SK-N-SH (cell line): ENCODE measurements around the gene OCSTAMP. TPM values are rescaled to one million over a fixed set of nuclear protein-coding genes. Genes with fewer than 3 reads are reported as not detected.
A peak's percentile ranks its signal among the peaks of the same experiment; 100 is the strongest.

Experiments used
- CTCF ChIA-PET: fragments of 300-600, 350-600 bp; formaldehyde crosslinking; extraction: SDS; loops from one replicate; lab custom pipeline; 2021; lab: Yijun Ruan, JAX
- POLR2A ChIA-PET: fragments of 350-600 bp; sonication (Branson Sonifier 250); formaldehyde crosslinking; extraction: SDS; loops from one replicate; lab custom pipeline; 2020; ENCODE audit warnings: antibody characterized with exemption, inconsistent platforms; lab: Yijun Ruan, JAX
- DNase-seq: peaks from one replicate; pipeline ENCODE4 v3.0.0; 2012
- H2AFZ ChIP-seq: fragments of 200-600 bp; sonication (generic); 2 replicates; pipeline ENCODE4 v1.8.1; 2016; ENCODE audit warnings: antibody characterized with exemption, mild to moderate bottlenecking, low read depth
- H3F3A ChIP-seq: fragments of 200-600 bp; sonication (generic); replicated peaks from 2 replicates; pipeline ENCODE3; 2016; ENCODE audit warnings: antibody characterized with exemption, mild to moderate bottlenecking; ENCODE audit not compliant: insufficient read depth
- H3K27ac ChIP-seq, 2 experiments: fragments of 200-500 bp in 1 of 2; fragments of 200-600 bp in 1 of 2; sonication (Bioruptor generic) in 1 of 2; sonication (generic), shearing (Covaris generic) in 1 of 2; 2 replicates each; pipeline versions ENCODE4 v1.5.1 to v1.6.1; 2014 to 2016; ENCODE audit warnings: low read depth in 2 of 2, inconsistent platforms in 1 of 2, low read length in 1 of 2, mild to moderate bottlenecking in 1 of 2, mixed read lengths in 1 of 2
- H3K27me3 ChIP-seq: fragments of 200-600 bp; sonication (generic), shearing (Covaris generic); 2 replicates; pipeline ENCODE4 v1.6.1; 2016; ENCODE audit warnings: mixed run types; ENCODE audit not compliant: insufficient read depth
- H3K36me3 ChIP-seq, 2 experiments: fragments of 200-500 bp in 1 of 2; fragments of 200-600 bp in 1 of 2; sonication (Bioruptor generic) in 1 of 2; sonication (generic) in 1 of 2; replicated peaks in 1 of 2; 2 replicates each; pipeline versions ENCODE3 to v1.5.1; 2014 to 2016; ENCODE audit warnings: low read length in 1 of 2, mild to moderate bottlenecking in 1 of 2; ENCODE audit not compliant: insufficient read depth in 2 of 2, control insufficient read depth in 1 of 2
- H3K4me1 ChIP-seq, 2 experiments: fragments of 200-500 bp in 1 of 2; fragments of 200-600 bp in 1 of 2; sonication (Bioruptor generic) in 1 of 2; sonication (generic), shearing (Covaris generic) in 1 of 2; 2 replicates each; pipeline versions ENCODE4 v1.5.1 to v1.6.1; 2014 to 2016; ENCODE audit warnings: low read depth in 1 of 2, low read length in 1 of 2, mixed run types in 1 of 2; ENCODE audit not compliant: insufficient read depth in 2 of 2, control insufficient read depth in 1 of 2
- H3K4me2 ChIP-seq: fragments of 200-600 bp; sonication (generic), shearing (Covaris generic); 2 replicates; pipeline ENCODE4 v1.6.1; 2017; ENCODE audit warnings: mixed run types
- H3K4me3 ChIP-seq, 2 experiments: fragments of 200-500 bp in 1 of 2; fragments of 200-600 bp in 1 of 2; sonication (Bioruptor generic) in 1 of 2; sonication (generic), shearing (Covaris generic) in 1 of 2; 2 replicates each; pipeline versions ENCODE4 v1.5.1 to v1.8.1; 2014 to 2016; ENCODE audit warnings: low read depth in 2 of 2, inconsistent platforms in 1 of 2, low read length in 1 of 2, mild to moderate bottlenecking in 1 of 2, mixed read lengths in 1 of 2, moderate library complexity in 1 of 2
- H3K79me2 ChIP-seq: fragments of 200-600 bp; sonication (generic); 2 replicates; pipeline ENCODE4 v1.8.1; 2017; ENCODE audit warnings: mild to moderate bottlenecking; ENCODE audit not compliant: insufficient read depth
- H3K9ac ChIP-seq: fragments of 200-600 bp; sonication (generic); 2 replicates; pipeline ENCODE4 v1.6.1; 2017; ENCODE audit warnings: mixed run types
- H3K9me2 ChIP-seq: fragments of 200-600 bp; sonication (generic); 2 replicates; pipeline ENCODE4 v1.6.1; 2017; ENCODE audit warnings: mixed run types
- H3K9me3 ChIP-seq: fragments of 200-600 bp; sonication (generic); 2 replicates; pipeline ENCODE4 v1.6.1; 2017; ENCODE audit warnings: mixed run types, mild to moderate bottlenecking, moderate library complexity
- H4K20me1 ChIP-seq: fragments of 200-600 bp; sonication (generic); 2 replicates; pipeline ENCODE4 v1.6.1; 2017; ENCODE audit warnings: mild to moderate bottlenecking, mixed run types; ENCODE audit not compliant: insufficient read depth
- CHD2 ChIP-seq: fragments of 150-350 bp; IDR thresholded peaks from 2 replicates; pipeline ENCODE4 v1.6.1; 2018; ENCODE audit warnings: low read length; ENCODE audit not compliant: partially characterized antibody
- CTCF ChIP-seq: fragments of 200-600 bp; sonication (generic); IDR thresholded peaks from 2 replicates; pipeline ENCODE4 v1.6.1; 2017; ENCODE audit warnings: antibody characterized with exemption, mild to moderate bottlenecking, moderate library complexity
- EP300 ChIP-seq, 2 experiments: IDR thresholded peaks; 2 replicates each; pipeline versions ENCODE4 v1.4.0 to v1.6.1; 2012; ENCODE audit warnings: borderline replicate concordance in 1 of 2, low read depth in 1 of 2, low read length in 1 of 2
- EZH2phosphoT487 ChIP-seq: fragments of 200-600 bp; sonication (generic); IDR thresholded peaks from 2 replicates; pipeline ENCODE4 v1.6.1; 2017; ENCODE audit warnings: low read depth, mixed run types, mild to moderate bottlenecking, antibody characterized with exemption, moderate library complexity, borderline replicate concordance
- FOXM1 ChIP-seq: IDR thresholded peaks from 2 replicates; pipeline ENCODE4 v1.4.0; 2012; ENCODE audit warnings: low read depth, mild to moderate bottlenecking
- GATA2 ChIP-seq: sonication (generic); formaldehyde crosslinking; IDR thresholded peaks from 2 replicates; pipeline ENCODE4 v1.5.0; 2020; ENCODE audit warnings: mild to moderate bottlenecking, missing genetic modification reagents
- IRF3 ChIP-seq: fragments of 150-350 bp; IDR thresholded peaks from 2 replicates; pipeline ENCODE4 v1.6.1; 2016; ENCODE audit warnings: mild to moderate bottlenecking, low read depth, low read length
- JUND ChIP-seq: IDR thresholded peaks from 2 replicates; pipeline ENCODE4 v1.4.0; 2012
- MAX ChIP-seq: IDR thresholded peaks from 2 replicates; pipeline ENCODE4 v1.4.0; 2012; ENCODE audit warnings: low read depth
- MXI1 ChIP-seq: IDR thresholded peaks from 2 replicates; pipeline ENCODE4 v1.6.1; 2012; ENCODE audit warnings: mild to moderate bottlenecking, low read depth, low read length, improper control_type of control experiment
- RFX5 ChIP-seq: IDR thresholded peaks from 2 replicates; pipeline ENCODE4 v1.6.1; 2012; ENCODE audit warnings: mild to moderate bottlenecking, improper control_type of control experiment, low read length
- RXRA ChIP-seq: IDR thresholded peaks from 2 replicates; pipeline ENCODE4 v1.4.0; 2012; ENCODE audit warnings: low read depth, mild to moderate bottlenecking, borderline replicate concordance
- TAF1 ChIP-seq: IDR thresholded peaks from 2 replicates; pipeline ENCODE4 v1.6.1; 2012; ENCODE audit warnings: low read depth, mild to moderate bottlenecking, low read length, moderate library complexity, borderline replicate concordance
- TEAD4 ChIP-seq: IDR thresholded peaks from 2 replicates; pipeline ENCODE4 v1.4.0; 2012; ENCODE audit warnings: mild to moderate bottlenecking, borderline replicate concordance; ENCODE audit not compliant: insufficient read depth
- YY1 ChIP-seq: IDR thresholded peaks from 2 replicates; pipeline ENCODE4 v1.4.0; 2012; ENCODE audit warnings: low read depth, mild to moderate bottlenecking
- WGBS: methylation state at CpG from one replicate; pipeline ENCODE4 v1.1.6; 2017; ENCODE audit warnings: low lambda C conversion rate; 5-methylcytosine and 5-hydroxymethylcytosine counted together
- polyA plus RNA-seq, 3 experiments: library from polyadenylated mRNA; depleted of rRNA; stranded (reverse); fragments of >200 nt; gene quantifications; 2 replicates each; pipeline ENCODE4 v1.2.3, GENCODE V29; 2012
- TF ChIP-seq, protein P1 (sequence below): IDR thresholded peaks from 2 replicates; pipeline ENCODE4 v1.4.0; 2012; ENCODE audit warnings: low read depth, borderline replicate concordance

Gene OCSTAMP
- polyA plus RNA-seq, 1 of the 3 experiments (the other 2 are of a cell fraction) = not detected

DNA sequence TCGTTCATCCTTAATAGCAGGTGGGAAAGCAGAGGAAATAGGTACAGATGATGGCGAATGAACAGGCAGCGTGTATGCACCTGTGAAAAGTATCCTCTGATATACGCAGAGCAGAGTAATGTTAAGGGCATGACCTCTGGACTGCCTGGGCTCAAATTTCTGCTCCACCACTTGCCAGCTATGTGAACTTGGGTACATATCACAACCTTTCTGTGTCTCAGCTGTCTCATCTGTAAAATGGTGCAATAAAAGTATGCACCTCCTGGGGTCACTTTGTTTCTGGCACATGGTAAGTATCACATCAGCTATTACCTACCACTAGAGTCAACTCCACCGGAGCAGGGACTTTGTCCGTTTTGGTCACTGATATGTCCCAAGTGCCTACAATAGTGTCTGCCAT is 2.5 kb downstream of the OCSTAMP start (continued):
- no peak for TF ChIP-seq TEAD4
- no peak for TF ChIP-seq JUND
- TF ChIP-seq FOXM1 = no peak
- TF ChIP-seq RFX5 = no peak
- TF ChIP-seq YY1 = no peak
- no peak for TF ChIP-seq RXRA
- no peak for TF ChIP-seq IRF3

- H3F3A ChIP-seq = no peaks in the 10 kb centered on the region
- H3K4me2 ChIP-seq = no peak overlapping the region
- no peak overlapping the region for H3K27ac ChIP-seq
- no peak overlapping the region for H3K9ac ChIP-seq
- H3K79me2 ChIP-seq = no peaks in the 10 kb centered on the region
- POLR2A ChIA-PET = no interaction called here
- no peaks in the 10 kb centered on the region for H3K36me3 ChIP-seq
- no peak overlapping the region for H2AFZ ChIP-seq
- no peaks in the 10 kb centered on the region for H3K9me3 ChIP-seq
- H3K4me1 ChIP-seq = no peaks in the 10 kb centered on the region
- CTCF ChIA-PET = no interaction called here
- 41% methylated on average over 6 of the region's 6 CpGs for WGBS
- no peaks in the 10 kb centered on the region for H4K20me1 ChIP-seq
- no peak for DNase-seq
- H3K4me3 ChIP-seq = no peak overlapping the region
- no peaks in the 10 kb centered on the region for H3K9me2 ChIP-seq
- no peak for TF ChIP-seq MXI1
- no peak for TF ChIP-seq CHD2
- TF ChIP-seq TAF1 = no peak
- no peak for TF ChIP-seq EZH2phosphoT487
- no peak for TF ChIP-seq EP300 (IDR thresholded peaks at IDR 0.05; ENCODE audit: borderline replicate concordance in 1 of 2, low read depth in 1 of 2, low read length in 1 of 2)
- TF ChIP-seq TEAD4 = no peak
- H3K27me3 ChIP-seq = peaks cover 6% of the 10 kb centered on the region; the same call in 1 of the 2 replicates
Observed at GRCh38 chr20:46546936-46547335, 3.5 kb downstream of the OCSTAMP start.

- no peak overlapping the region for H3K9ac ChIP-seq
- H3K27me3 ChIP-seq = peaks cover 6% of the 10 kb centered on the region; the same call in 1 of the 2 replicates
- DNase-seq = peak; percentile 42
- H3K79me2 ChIP-seq = no peaks in the 10 kb centered on the region
- no peak overlapping the region for H2AFZ ChIP-seq
- TF ChIP-seq JUND (no peak), EP300 (IDR thresholded peaks at IDR 0.05; ENCODE audit: borderline replicate concordance in 1 of 2, low read depth in 1 of 2, low read length in 1 of 2) (no peak), GATA2 (CRISPR knock-in tag) (no peak), MAX (no peak), IRF3 (no peak), CTCF (no peak)
- TF ChIP-seq, protein P1, sequence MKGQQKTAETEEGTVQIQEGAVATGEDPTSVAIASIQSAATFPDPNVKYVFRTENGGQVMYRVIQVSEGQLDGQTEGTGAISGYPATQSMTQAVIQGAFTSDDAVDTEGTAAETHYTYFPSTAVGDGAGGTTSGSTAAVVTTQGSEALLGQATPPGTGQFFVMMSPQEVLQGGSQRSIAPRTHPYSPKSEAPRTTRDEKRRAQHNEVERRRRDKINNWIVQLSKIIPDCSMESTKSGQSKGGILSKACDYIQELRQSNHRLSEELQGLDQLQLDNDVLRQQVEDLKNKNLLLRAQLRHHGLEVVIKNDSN = peak; percentile 13; the same call in 1 of the 2 replicates
- H3K27ac ChIP-seq = no peak overlapping the region
- H3K9me2 ChIP-seq = no peaks in the 10 kb centered on the region
- ChIA-PET CTCF (interaction anchor here (3.4 kb wide), 1 partner anchor 135 kb away, joined by 32 read pairs; no protein-coding TSS in a partner anchor), POLR2A (no interaction called here)
- no peaks in the 10 kb centered on the region for H3K9me3 ChIP-seq
- no peaks in the 10 kb centered on the region for H4K20me1 ChIP-seq
- no peak overlapping the region for H3K4me3 ChIP-seq
- 28% methylated on average over 3 of the region's 3 CpGs for WGBS
- no peak overlapping the region for H3K4me2 ChIP-seq
- H3F3A ChIP-seq = no peaks in the 10 kb centered on the region
- H3K4me1 ChIP-seq = no peaks in the 10 kb centered on the region
- H3K36me3 ChIP-seq = no peaks in the 10 kb centered on the region
Observed at GRCh38 chr20:46546298-46546697, 4.2 kb downstream of the OCSTAMP start.
